ENCODE measurements around the gene MPZL2.

Gene MPZL2

GRCh38 chr11:118223570-118223969, 40.5 kb downstream of the MPZL2 start:
- FAIRE-seq (no peak), DNase-seq (ENCODE audit: low spot score) (no peak)

- no peak for FAIRE-seq
- no peak for DNase-seq (ENCODE audit: low spot score)
Observed at GRCh38 chr11:118222437-118222836, 41.7 kb downstream of the MPZL2 start.

- no peak for DNase-seq (ENCODE audit: low spot score)
- no peak for FAIRE-seq
Observed at GRCh38 chr11:118221419-118221818, 42.7 kb downstream of the MPZL2 start.

- DNase-seq (ENCODE audit: low spot score) (no peak), FAIRE-seq (no peak)
Observed at GRCh38 chr11:118219732-118220131, 44.4 kb downstream of the MPZL2 start.

- no peak for FAIRE-seq
- no peak for DNase-seq (ENCODE audit: low spot score)
Observed at GRCh38 chr11:118219244-118219643, 44.9 kb downstream of the MPZL2 start.

- DNase-seq (ENCODE audit: low spot score): no peak
- FAIRE-seq: no peak
Observed at GRCh38 chr11:118217575-118217974, 46.5 kb downstream of the MPZL2 start.

GRCh38 chr11:118216621-118217481, 47.2 kb downstream of the MPZL2 start:
- no peak for DNase-seq (ENCODE audit: low spot score)
- no peak for FAIRE-seq

GRCh38 chr11:118215765-118216164, 48.3 kb downstream of the MPZL2 start:
- DNase-seq (ENCODE audit: low spot score) (no peak), FAIRE-seq (no peak)

GRCh38 chr11:118215262-118215661, 48.8 kb downstream of the MPZL2 start:
- DNase-seq (ENCODE audit: low spot score) (no peak), FAIRE-seq (no peak)

- no peak for DNase-seq (ENCODE audit: low spot score)
- no peak for FAIRE-seq
Observed at GRCh38 chr11:118214210-118214914, 49.7 kb downstream of the MPZL2 start.

- FAIRE-seq (no peak), DNase-seq (ENCODE audit: low spot score) (no peak)
Observed at GRCh38 chr11:118213781-118214180, 50.3 kb downstream of the MPZL2 start.

- DNase-seq (ENCODE audit: low spot score): no peak
- no peak for FAIRE-seq
Observed at GRCh38 chr11:118213201-118213600, 50.9 kb downstream of the MPZL2 start.

- FAIRE-seq (no peak), DNase-seq (ENCODE audit: low spot score) (no peak)
Observed at GRCh38 chr11:118212781-118213191, 51.3 kb downstream of the MPZL2 start.

GRCh38 chr11:118212131-118212725, 51.9 kb downstream of the MPZL2 start:
- no peak for FAIRE-seq

GRCh38 chr11:118211006-118211405, 53.1 kb downstream of the MPZL2 start:
- DNase-seq (ENCODE audit: low spot score) (no peak), FAIRE-seq (no peak)

More at GRCh38 chr11:118212131-118212725, 51.9 kb downstream of the MPZL2 start:
- DNase-seq (ENCODE audit: low spot score): no peak

GRCh38 chr11:118210323-118210722, 53.8 kb downstream of the MPZL2 start:
- DNase-seq (ENCODE audit: low spot score) (no peak), FAIRE-seq (no peak)

- DNase-seq (ENCODE audit: low spot score): no peak
- FAIRE-seq: no peak
Observed at GRCh38 chr11:118209033-118209432, 55.1 kb downstream of the MPZL2 start.

GRCh38 chr11:118207079-118207478, 57.0 kb downstream of the MPZL2 start:
- FAIRE-seq (no peak), DNase-seq (ENCODE audit: low spot score) (no peak)

- FAIRE-seq (no peak), DNase-seq (ENCODE audit: low spot score) (no peak)
Observed at GRCh38 chr11:118206391-118207031, 57.6 kb downstream of the MPZL2 start.

- DNase-seq (ENCODE audit: low spot score) (no peak), FAIRE-seq (no peak)
Observed at GRCh38 chr11:118205606-118206378, 58.3 kb downstream of the MPZL2 start.
